Cardiac septum (tissue), 1 donor: Measurements from ENCODE around the gene WNT2. TPM values are rescaled to one million over a fixed set of nuclear protein-coding genes. Genes with fewer than 3 reads are reported as not detected.

Experiments
- DNase-seq: peaks from one replicate; pipeline ENCODE4 v3.0.0-alpha.2; 2020; ENCODE audit warnings: low spot score
- intact Hi-C: fragments of 100-400 bp; cut with DNase I; formaldehyde crosslinking; loops from one replicate; pipeline ENCODE4 v1.14.0; 2022
- long read RNA-seq: library from polyadenylated mRNA; unstranded; transcript quantifications from one replicate; pipeline ENCODE4 v2.0.0, GENCODE V29; 2021
- total RNA-seq: library from RNA; stranded (reverse); fragmentation: NEBNext Ultra II Directional; extraction: Animal tissue kit (Norgen Biotek cat#: 25700); gene quantifications from one replicate; pipeline ENCODE4 v1.2.1, GENCODE V29; 2021
- donor health status: DM: no; HTN: no; CAD: no.

WNT2 gene
- total RNA-seq = 0.70 TPM
- long read RNA-seq = 0 reads

DNA sequence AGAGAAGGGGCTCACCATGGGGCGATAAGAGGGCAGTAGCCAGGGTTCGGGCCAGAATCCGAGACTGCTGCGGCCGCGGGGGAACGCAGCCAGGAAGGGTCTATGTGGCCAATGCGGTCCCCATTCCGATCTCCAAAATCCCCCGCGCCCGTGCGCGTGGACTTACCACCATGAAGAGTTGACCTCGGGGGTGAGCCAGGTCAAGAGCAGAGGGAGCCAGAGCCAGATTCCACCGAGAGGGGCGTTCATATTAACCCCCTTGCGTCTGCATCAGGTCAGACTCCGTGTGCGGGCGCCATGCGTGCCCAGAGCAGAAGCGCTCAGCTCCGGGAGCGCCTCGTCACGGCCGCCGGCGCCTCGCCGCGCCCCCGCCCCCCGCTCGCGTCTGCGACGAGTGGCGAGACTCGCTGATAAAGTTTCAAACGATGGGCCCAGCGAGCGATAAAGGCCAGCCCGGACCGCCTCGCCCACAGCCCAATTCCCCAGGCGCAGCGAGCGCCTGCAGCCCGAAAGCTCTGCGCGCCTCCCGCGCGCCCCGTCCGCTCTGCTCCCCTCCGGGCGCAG is at the start of gene WNT2:
Gene WNT2, minus strand, starts transcription at position 318 of the 564 bp plus-strand sequence. Its CDS starts 69 bp downstream, at position 249.
- intact Hi-C loops = no loop called here
- no peak for DNase-seq

DNA sequence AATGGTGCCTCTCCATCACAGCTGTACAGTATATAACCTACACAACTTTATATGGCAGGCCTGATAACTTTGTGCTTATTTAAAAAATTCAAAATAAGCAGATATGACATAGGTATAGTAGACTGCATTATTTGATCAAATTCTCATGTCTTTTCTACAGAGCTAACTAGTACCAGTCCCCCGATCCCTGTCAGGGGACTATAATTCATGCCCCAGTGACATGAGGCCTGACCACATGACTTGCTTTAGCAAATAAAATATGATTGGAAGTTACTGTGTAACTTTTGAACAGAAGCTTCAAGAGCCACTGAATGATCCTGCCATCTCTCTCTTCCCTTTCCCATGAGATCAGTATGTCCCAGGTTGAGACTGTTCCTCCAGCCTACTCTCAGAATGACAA is 49.2 kb upstream of the WNT2 start:
- intact Hi-C loops = no loop called here
- DNase-seq = no peak

DNA sequence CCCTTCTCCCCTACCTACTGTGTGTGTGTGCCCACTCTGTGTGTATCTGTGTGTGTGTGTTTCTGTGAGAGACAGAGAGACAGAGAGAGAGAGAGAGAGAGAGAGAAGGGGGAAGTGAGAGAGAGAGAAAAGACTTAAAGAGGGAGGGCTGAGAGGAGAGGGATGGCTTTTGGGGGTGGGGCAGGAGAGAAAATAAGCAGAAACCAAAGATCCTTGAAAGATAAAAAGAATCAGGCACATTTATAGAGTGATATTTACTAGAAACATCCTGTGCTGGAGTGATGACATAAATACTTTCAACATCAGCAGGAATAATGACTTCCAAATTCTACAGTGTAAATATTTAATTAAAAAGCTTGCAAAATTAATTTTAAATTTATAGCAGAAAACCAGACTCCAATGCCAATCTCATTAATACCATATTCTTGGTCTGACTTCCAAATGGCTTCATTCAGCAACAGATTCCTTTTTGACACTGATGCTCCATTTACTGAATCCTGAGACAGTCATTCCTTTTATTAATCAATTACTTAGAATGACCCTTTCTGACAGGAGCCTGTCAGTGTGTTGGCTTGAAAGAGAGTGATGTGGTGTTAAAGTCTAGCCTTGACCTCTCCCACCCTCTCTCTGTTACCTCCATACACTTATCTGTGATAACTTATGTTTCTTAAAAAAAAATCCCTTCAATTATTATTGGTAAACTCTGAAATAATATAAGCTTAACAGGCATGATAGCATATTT is 41.7 kb upstream of the WNT2 start:
- intact Hi-C loops = no loop called here

DNA sequence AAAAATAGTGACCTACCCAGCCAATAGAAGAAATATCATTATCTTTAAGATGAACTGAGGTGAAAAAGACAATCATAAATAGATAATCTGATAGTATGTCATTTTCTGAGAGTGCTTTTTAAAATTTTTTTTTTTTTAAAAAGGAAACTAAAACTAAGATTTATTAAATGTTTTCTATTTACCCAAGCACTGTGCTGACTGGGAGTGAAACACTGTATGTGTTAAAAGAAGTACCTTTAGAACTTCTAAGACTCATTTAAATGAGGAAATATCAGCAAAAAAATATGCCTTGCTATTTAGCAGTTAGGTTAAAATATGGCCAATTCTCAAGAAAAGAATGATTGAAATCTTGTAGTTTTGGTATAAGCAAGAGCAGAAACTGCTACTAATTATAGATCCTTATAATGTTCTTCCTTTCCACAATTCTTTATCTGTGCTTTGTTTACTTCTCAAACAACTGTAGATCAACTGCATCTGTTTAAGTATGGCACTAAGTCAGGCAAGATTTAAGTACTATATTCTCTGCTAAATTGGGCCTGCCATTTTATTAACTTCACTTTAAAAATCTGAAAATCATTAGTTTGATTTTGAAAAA is 39.5 kb upstream of the WNT2 start:
- intact Hi-C loops = no loop called here
- DNase-seq = no peak

More for the DNA sequence above, 41.7 kb upstream of the WNT2 start:
- DNase-seq = no peak

DNA sequence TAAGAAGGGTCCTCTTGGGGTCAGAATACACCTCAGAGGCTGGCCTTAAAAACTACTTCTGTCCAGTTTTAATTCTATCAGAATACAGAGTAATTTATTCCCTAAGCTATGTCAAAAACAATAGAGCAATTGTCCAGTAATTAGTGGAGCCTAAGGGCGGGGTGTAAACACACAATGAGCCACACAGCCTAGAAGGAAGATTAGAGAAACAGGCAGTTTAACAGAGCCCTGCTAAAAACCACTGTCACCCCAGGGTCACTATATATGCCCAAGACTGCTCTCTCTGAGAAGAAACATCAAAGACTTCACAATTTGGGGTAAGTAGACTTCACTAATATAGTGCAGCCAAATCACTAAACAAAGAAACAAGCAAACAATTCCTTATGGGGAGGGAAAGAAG is 27.2 kb upstream of the WNT2 start:
- intact Hi-C loops = no loop called here
- no peak for DNase-seq

DNA sequence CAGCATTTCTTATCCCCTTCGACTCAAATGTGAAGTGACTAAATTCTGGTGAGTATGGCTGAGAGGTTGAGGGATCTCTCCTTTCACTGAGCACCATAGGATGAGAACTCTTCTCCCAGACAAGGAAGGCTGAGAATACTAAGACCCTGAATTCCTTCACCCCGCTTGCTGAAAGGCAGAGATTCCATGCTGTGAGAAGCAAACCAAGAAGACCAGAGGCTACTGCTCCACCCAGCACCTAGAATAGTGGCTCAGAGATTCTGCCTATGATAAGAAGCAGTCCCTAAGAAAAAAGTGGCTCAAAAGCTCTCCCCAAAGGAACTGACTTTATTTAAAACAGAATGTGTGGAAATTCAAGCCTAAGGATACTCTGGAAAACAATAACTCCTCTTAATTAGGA is 26.7 kb upstream of the WNT2 start:
- no peak for DNase-seq
- intact Hi-C loops = no loop called here

DNA sequence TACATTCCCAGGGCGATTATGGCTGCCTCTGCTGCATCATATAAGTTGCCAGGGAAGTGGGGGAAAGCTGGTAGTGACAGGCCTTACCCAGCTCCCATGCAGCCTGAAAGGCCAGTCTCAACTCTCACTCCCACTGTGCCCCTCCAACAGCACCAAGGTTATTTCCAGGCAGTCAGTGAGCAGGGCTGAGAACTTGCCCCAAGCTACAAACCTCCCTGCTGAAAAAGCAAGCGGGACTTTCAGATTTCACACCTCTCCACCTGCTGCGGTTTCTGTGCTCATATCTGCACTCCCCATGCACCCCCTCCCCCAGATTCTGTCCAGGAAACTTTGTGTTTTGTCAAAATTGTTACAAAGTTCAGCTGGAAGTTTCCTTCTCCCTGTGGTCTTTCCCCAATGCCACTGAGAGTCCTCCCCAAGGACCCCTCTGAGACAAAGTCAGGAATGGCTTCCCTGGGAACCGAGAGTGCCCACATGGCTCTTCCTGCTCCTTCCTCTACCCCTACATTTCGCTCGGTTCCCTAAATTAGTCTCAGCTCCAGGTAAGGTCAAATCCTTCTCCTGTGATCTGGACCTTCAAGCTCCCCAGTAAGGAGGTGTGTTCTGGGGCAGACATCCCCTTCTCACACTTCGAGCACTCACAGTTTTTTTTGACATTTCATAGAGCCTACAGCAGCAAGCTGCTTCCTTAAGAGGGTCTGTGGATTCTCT is 25.3 kb upstream of the WNT2 start:
- no peak for DNase-seq
- intact Hi-C loops = no loop called here

DNA sequence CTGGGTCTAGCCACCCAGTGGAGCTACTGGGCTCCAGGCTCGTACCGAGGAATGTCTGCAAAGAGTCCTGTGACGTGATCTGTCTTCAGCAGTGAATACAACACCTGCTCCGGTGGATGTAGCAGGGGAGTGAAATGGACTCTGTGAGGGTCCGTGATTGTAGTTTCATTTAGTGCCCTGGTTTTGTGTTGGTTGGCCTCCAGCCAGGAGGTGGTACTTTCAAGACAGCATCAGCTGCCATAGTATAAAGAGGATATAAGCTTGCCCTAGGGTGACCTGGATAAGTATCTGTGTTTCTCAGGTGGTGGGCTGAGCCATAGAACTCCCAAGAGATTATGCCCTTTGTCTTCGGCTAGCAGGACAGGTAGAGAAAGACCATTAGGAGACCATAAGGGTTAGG is 24.6 kb upstream of the WNT2 start:
- intact Hi-C loops = no loop called here
- no peak for DNase-seq

DNA sequence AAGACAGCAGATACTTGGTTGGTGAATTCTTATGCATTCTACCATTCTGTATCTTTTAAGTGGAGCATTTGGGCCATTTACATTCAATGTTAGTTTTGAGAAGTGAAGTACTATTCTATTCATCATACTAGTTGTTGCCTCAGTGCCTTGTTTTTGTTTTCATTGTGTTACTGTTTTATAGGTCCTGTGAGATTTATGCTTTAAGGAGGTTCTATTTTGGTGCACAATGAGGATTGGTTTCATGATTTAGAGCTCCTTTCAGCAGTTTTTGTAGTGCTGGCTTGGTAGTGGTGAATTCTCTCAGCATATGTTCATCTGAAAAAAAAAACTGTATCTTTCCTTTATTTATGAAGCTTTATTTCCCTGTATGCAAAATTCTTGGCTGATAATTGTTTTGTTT is 23.3 kb upstream of the WNT2 start:
- intact Hi-C loops = no loop called here
- DNase-seq = no peak

DNA sequence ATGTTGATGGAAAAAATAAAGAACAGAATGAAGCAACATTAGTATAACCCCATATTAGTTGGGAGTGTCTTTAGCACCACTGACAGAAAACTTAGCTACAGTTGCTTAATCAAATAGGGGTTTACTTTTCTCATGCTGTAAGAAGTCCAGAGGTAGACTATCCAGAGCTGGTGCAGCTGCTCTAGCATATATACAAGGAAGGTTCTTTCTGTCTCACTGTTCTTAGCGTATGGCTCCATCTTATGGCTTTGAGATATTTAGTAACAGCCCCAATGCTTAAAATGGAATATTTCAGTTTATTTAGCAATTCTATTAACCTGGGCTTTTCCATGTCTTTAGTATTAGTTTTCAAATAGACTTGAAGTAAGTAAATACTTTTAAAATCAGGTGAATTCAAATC is 15.2 kb upstream of the WNT2 start:
- intact Hi-C loops = no loop called here
- no peak for DNase-seq

DNA sequence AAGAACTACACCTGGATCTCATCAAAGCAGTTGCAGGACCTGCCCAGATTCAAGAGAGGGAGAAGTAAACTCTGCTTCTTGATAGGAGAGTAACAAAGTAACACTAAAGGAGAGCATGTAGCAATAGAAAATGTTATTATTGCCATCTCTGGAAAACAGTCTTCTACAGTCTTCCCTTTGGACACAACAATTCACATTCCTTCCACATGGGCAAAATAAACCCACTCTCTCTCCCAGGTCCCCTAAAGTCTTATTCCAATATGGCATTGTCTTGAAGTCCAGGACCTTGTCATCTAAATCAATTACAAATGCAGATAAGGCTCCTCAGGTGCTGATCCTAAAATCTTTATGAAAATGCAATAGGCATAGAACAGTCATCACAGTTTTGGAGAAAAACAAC is 10.3 kb upstream of the WNT2 start:
- intact Hi-C loops = no loop called here

DNA sequence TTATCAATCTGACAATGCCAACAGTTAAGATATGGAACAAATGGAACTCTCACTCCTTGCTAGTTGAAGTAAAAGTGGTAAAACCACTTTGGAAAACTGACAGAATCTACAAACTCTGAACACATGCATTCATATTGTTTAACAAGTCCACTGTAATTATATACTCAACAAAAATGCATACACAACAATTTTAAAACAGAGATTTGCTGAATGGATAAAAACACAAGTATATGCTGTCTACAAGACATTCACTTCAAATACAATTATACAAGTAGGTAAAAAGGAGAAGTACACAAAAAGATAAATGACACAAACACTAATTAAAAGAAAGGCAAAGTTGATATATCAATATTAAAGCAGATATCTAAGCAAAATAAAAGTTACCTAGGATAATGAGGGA is 9.2 kb upstream of the WNT2 start:
- intact Hi-C loops = no loop called here
- DNase-seq = no peak

More for the DNA sequence above, 10.3 kb upstream of the WNT2 start:
- DNase-seq = no peak

DNA sequence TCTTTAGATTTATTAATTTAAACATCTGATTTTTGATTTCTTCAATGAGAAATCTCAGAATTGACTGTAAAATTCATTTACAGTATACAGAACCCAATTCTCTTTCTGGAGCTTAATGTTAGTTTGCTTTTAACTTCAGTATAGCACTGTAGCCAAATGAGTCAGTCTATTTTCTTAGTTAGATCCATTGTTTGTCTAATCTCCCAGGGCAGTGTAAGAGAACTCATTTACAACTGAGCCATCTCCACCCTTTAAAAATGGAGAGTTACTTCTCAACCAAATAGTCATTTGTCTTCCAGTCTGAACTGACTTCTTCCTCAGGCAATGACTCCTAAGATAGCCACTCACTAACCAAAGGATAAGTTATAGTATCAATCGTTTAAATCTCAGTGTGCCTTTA is 3.0 kb upstream of the WNT2 start:
- no peak for DNase-seq
- intact Hi-C loops = no loop called here

DNA sequence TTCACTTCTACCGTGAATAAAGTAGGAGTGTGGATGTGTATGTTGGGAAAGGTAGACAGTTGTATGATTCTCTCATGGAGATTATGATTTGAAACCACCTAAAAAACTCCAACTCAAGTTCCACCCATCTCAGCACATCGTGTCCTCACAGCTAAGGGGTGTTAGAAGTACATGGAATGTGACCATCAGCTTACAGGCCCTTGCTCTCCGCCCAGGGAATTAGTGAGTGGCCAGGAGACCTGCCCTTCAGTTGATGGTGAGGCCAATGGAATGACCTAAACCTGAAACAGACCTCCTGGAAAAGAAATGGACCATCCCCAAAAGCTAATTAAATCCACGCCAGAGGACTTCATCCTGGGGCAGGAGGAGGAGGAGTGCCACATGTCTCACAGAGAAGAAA is 2.1 kb upstream of the WNT2 start:
- DNase-seq = no peak
- intact Hi-C loops = no loop called here

DNA sequence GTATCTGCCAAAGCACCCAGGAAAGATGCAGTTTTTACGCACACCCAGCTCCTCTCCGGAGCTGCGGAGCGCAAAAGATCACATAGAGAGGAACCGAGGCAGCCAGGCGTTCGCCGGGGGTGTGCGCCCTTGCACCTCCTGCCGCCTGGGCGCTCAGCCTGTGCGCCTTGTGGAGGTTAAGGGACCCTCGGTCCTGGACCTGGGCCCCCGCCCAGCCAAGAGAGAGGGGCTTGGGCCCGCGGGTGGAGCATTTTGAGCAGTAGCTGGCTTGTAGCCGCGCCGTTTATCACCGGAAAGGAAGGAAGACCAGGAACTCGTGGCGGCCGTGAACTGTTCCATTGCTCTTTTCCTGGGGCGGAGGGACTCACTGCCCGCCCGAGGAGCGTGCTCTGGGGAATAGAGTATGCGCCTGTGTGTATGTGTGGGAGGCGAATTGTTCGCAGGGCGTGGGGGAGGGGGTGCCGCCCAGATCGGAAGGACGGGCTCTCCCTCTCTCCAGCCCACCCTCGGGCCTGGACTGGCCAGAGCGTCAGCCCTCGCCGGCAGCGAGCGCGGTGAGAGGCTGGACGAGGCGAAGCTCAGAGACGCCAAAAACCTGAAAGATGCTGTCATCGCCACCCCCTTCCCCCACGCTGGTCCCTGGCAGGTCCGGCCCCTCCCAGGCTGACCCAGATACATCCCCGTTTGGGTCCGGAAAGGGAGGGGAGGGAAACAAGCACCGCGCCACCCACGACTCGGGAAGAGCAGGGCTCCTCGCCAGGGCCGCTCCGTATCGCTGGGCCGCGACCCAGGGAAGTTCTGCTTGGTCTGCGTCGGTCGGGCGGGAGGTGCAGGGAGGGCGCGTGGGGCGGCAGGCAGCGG is 1.2 kb upstream of the WNT2 start:
- DNase-seq = no peak
- intact Hi-C loops = no loop called here

DNA sequence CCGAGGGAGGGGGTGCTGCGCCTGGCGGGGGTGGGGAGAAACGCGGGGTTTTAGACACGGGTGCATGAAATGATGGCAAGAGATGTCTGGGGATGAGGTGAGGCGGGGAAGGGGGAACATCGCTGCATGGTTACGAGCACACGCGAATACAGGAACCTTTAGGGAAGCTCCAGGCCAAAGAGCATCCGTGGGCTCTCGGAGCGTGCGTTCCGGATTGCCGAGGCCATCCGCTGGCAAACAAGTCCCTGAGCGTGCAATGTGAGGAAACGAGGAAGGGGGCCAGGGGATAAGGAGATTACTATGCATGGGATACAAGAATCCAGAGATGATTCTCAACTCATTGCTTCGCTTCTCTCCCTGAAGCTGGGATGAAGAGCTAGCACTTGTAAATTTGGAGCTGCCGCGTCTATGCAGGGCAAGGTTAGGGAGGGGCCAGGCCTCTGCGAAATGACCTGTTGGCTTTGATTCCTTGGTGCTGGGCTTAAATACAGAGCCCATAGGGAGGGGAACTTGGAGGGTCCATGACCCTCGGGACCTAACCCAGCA is 520 bp upstream of the WNT2 start:
- no peak for DNase-seq
- intact Hi-C loops = no loop called here

DNA sequence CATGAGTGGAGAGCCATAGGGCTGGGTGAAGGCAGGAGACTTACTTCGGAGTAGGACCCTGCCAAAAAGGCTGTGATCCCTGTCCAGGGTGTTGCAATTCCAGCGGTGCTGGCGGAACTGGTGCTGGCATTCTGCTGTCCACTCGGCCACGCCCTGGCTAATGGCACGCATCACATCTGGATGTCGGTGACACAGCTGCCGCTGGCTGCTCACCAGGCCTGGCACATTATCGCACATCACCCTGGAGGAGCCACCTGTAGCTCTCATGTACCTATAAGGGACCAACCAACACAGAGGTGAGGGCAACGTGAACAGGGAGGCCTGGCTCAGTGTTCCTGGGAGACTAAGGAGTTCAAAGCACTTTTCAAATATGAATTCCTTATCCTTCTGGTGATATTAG is 2.3 kb downstream of the WNT2 start:
- intact Hi-C loops = no loop called here
- DNase-seq = no peak

DNA sequence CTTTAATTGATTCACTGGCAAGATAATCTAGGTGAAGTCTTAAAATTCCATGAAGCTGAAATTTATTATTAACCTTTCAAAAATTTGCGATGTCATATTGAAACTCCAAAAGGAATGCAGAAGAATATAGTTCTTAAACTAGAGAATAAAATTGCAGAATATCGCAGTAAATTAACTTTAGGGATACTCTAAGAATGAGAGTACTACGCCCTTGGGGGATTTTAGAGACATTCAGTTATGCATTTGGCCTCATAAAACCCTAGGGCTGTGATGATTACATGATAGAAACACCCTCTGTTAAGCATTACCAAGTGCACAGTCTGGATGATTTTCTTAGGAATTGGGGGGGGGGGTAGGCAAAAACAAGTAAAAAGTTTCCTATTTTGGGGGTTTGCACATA is 3.7 kb downstream of the WNT2 start:
- no peak for DNase-seq
- intact Hi-C loops = no loop called here

DNA sequence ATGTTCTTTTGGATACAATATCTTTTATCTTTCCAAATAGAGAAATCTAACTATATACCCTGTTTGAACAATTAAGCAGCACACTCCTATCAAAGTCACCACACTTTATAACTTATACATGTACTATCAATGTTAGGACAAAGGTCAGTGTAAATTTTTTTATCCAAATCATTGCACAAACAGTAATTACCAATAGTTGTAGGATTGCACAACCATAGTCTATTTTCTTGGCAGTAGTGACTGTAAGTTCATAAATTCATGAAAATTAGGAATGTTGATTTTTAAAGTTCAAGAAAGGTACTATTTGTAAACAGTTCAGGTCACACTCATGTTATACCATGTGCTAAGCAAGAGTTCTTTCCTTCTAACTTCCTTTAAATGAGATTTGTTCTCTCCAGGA is 9.3 kb downstream of the WNT2 start:
- intact Hi-C loops = no loop called here
- no peak for DNase-seq
